SJSA1 (cell line): ENCODE measurements around the gene LUZP1. TPM values are rescaled to one million over a fixed set of nuclear protein-coding genes. Genes with fewer than 3 reads are reported as not detected.
A peak's percentile ranks its signal among the peaks of the same experiment; 100 is the strongest.

Experiments
- DNase-seq, 2 experiments: peaks; one replicate each; pipeline ENCODE4 v3.0.0-alpha.2; 2015 to 2020; ENCODE audit warnings: low spot score in 2 of 2, low read depth in 1 of 2
- H3K27ac ChIP-seq: fragments of 250-450 bp; sonication (Bioruptor Pico); 2 replicates; pipeline ENCODE4 v1.5.1; 2020; ENCODE audit warnings: mild to moderate bottlenecking, moderate library complexity
- H3K27me3 ChIP-seq: fragments of 250-450 bp; sonication (Bioruptor Pico); replicated peaks from 2 replicates; pipeline ENCODE4 v1.5.1; 2020; ENCODE audit warnings: mild to moderate bottlenecking, moderate library complexity
- H3K36me3 ChIP-seq: fragments of 250-450 bp; sonication (Bioruptor Pico); 2 replicates; pipeline ENCODE4 v1.5.1; 2020; ENCODE audit warnings: mild to moderate bottlenecking
- H3K4me1 ChIP-seq: fragments of 250-450 bp; sonication (Bioruptor Pico); replicated peaks from 2 replicates; pipeline ENCODE4 v1.6.1; 2021; ENCODE audit warnings: mild to moderate bottlenecking
- H3K4me3 ChIP-seq: fragments of 250-450 bp; sonication (Bioruptor Pico); 2 replicates; pipeline ENCODE4 v1.5.1; 2020; ENCODE audit warnings: mild to moderate bottlenecking
- H3K9me3 ChIP-seq: fragments of 250-450 bp; sonication (Bioruptor Pico); replicated peaks from 2 replicates; pipeline ENCODE4 v1.5.1; 2020; ENCODE audit warnings: mild to moderate bottlenecking
- total RNA-seq: library from RNA; depleted of rRNA; stranded (reverse); fragments of >200 nt; shearing (Covaris generic); gene quantifications from 2 replicates; pipeline ENCODE4 v1.2.3, GENCODE V29; 2014

The LUZP1 gene
- total RNA-seq, 1 experiment from 2014 or later = 47.4 TPM

DNA sequence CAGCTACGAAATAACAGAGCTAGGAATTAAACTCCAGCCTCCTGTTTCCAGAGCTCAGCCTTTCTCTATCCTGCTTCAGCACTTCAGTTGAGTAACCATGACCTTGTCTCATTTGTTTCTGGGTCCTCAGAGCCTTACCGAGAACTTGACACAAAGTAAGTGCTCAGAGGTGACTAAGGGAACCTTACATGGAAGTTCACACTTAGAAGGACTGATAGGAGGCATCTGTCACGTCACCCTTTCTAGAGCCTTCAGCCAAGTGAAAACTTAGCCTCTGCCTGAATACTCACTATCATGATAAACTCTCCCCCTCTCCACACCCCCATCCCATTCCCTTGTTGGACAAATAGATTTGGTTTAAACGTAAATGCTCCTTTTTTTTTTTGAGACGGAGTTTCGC lies 9.8 kb upstream of the LUZP1 start:
- no peak overlapping the region for H3K4me3 ChIP-seq
- peak overlapping the region; percentile 90 for H3K27ac ChIP-seq
- peaks cover 16% of the 10 kb centered on the region for H3K4me1 ChIP-seq
- H3K27me3 ChIP-seq = no peaks in the 10 kb centered on the region
- DNase-seq = no peak
- no peaks in the 10 kb centered on the region; the same call in 1 of the 2 replicates for H3K9me3 ChIP-seq
- no peaks in the 10 kb centered on the region for H3K36me3 ChIP-seq

DNA sequence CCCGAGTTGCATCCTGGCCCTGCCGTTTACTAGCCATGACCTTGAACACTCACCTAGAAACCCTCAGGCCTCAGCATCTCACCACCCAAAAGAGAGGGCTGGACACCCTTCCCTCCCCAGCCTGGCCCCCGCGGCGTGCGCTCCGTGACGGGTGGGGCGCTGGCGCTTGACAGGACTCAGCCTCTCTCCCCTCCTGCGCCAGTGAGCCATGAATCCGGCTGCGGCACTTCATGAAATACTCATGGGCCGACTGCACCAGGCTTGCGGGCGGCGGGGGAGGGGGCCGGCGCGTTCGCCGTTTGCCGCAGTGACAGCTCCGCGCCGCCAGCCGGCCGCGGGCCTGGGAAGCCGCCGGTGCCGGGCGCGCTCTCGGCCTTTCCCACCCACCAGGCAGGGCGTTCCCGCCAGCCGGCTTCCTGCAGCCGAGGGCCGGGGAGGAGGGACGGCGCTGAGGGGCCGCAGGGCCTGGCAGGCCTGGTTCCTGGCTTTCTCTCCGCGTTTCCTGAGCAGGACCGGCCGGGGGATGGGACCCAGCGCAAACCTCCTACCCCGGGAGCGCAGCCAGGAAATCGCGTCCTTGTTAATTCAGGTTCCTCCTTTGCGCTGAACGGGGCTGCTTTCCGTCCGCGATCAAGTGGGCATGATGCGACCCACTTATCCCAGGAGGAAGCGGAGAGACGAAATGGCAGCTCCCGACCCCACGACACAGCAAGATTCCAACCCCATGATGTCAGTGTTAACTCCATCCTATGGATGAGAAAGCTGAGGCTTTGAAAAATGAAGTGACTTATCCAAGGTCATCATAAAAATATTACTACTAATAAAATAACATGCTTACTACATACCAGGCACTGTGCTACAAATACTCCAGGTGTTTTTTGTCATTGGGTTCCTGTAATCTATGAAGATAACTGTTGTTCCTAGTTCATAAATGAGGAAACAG lies 9.1 kb upstream of the LUZP1 start:
- Histone ChIP-seq H3K27me3 (no peaks in the 10 kb centered on the region), H3K36me3 (no peaks in the 10 kb centered on the region), H3K4me3 (peak overlapping the region; percentile 40), H3K9me3 (no peaks in the 10 kb centered on the region; the same call in 1 of the 2 replicates), H3K4me1 (peaks cover 16% of the 10 kb centered on the region), H3K27ac (peak overlapping the region; percentile 90)
- DNase-seq = peak; percentile 88 to 89

DNA sequence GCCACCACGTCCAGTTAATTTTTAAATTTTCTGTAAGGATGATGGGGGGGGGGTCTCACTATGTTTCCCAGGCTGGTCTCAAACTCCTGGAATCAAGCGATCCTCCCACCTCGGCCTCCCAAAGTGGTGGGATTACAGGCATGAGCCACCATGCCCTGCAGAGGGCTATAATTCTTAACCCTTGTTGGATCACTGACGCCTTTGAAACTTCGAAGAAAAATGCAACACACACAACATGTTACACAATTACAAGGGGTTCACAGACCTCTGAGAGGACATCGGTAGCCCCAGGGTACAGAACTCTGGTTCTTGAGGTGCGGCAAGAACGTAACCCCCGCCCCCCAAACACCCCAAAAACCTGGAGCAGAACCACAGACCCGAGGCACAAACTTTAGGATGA lies 8.4 kb upstream of the LUZP1 start:
- DNase-seq = no peak
- no peaks in the 10 kb centered on the region; the same call in 1 of the 2 replicates for H3K9me3 ChIP-seq
- no peaks in the 10 kb centered on the region for H3K27me3 ChIP-seq
- H3K27ac ChIP-seq = peak overlapping the region; percentile 90
- H3K36me3 ChIP-seq = no peaks in the 10 kb centered on the region
- H3K4me1 ChIP-seq = peaks cover 16% of the 10 kb centered on the region
- H3K4me3 ChIP-seq = peak overlapping the region; percentile 40

DNA sequence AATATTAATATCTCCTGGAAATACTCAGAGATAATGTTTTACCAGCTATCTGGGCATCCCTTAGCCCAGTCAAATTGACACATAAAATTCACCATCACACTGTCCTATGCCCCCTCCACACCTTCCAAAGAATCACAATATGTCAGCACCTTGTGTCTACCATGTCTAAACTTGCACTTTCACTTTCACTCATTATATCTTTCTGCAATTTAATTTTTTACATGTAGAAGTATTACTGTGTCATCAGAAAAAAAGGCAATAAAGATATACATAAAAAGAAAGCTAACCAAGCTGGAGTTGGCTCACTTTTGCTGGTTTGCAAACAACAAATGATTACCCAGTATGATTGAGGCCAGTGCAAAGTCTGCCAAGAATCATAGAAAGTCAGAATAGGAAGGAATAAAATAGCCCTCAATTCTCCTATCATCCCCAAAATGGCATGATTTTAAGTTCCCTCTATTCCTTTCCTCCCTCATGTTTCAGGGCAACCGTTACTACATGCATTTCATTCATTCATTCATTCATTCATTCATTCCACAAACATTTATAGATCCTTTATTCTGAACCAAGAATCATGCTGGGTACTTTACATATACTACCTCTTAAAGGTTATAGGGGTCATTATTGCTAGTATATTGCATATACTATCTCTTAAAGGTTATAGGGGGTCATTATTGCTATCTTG lies 5.9 kb upstream of the LUZP1 start:
- DNase-seq = no peak
- Histone ChIP-seq H3K27me3 (no peaks in the 10 kb centered on the region), H3K4me1 (peaks cover 16% of the 10 kb centered on the region), H3K9me3 (no peaks in the 10 kb centered on the region; the same call in 1 of the 2 replicates), H3K4me3 (no peak overlapping the region), H3K36me3 (no peaks in the 10 kb centered on the region), H3K27ac (no peak overlapping the region)

DNA sequence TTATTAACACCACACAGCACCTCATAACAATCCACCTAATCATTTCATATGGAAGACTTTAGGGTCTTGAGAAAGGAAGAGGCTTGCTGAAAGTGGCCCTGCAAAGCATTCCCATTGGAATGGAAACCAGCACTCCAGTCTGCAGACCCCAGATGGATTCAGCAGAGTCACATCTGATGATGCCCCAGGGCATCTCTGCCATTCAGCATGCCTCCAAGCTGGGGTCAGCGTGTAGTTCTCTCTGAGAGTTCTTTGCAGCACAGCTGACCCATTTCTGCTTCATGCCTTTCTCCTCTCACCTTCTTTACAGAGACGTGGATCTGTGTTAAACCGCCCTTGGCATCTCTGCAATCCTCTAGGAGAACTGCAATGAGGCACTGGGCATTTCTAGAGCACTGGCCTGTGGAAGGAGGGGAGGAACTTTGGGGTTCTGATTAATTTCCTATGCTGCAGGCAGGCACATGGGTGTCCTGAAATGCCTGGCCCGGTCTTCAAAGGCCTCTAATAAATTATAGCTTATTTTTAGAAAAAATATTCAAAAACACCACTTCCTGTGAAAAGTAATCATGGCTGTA lies 2.6 kb upstream of the LUZP1 start:
- no peak for DNase-seq
- peaks cover 12% of the 10 kb centered on the region for H3K4me1 ChIP-seq
- H3K36me3 ChIP-seq = no peaks in the 10 kb centered on the region; the same call in 1 of the 2 replicates
- no peak overlapping the region for H3K4me3 ChIP-seq
- no peaks in the 10 kb centered on the region for H3K9me3 ChIP-seq
- H3K27ac ChIP-seq = no peak overlapping the region
- H3K27me3 ChIP-seq = no peaks in the 10 kb centered on the region

DNA sequence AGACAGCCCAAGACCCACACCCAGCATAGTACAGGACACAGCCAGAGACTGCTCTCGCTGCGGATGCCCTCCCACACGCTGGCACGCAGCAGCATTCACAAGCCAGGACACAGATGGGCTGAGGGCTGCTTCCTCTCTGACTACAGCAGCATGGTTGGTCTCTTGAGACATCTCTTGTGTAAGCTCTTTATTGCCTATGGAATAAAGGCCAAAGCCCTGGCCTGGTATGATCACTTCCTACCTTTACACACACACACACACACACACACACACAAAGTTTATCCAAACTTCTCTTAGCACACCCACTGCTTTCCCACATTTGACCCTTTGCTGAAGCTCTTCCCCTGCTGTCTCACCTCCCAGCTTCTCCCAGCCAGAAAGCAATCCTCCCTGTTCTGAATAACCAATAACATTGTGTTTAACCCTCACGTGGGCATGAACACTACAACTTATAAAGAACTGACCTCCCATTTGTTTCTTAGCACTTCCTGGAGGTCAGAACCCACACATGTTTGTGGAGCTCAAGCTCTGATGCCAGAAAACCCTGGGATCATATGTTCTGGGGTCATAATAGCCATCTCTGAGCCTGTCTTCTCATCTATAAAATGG lies 1.2 kb upstream of the LUZP1 start:
- DNase-seq = no peak
- H3K36me3 ChIP-seq = no peaks in the 10 kb centered on the region; the same call in 1 of the 2 replicates
- H3K4me1 ChIP-seq = peaks cover 22% of the 10 kb centered on the region
- no peaks in the 10 kb centered on the region for H3K9me3 ChIP-seq
- no peak overlapping the region for H3K4me3 ChIP-seq
- H3K27ac ChIP-seq = no peak overlapping the region
- no peaks in the 10 kb centered on the region for H3K27me3 ChIP-seq

DNA sequence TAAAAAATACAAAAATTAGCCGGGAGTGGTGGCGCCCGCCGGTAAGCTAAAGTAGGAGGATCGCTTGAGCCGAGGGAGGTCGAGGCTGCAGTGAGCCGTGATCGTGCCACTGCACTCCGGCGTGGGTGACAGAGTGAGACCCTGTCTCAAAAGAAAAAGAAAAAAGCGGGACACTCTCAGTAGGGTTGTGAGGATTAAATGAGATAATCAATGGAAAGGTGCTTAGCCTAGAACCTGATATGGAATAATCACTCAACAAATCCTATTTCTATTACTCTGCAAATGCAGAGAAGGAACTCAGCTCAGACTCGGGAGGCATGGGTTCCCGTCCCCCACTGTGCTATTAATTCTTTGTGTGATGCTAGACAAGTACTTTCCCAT lies 529 bp upstream of the LUZP1 start:
- no peak overlapping the region for H3K4me3 ChIP-seq

DNA sequence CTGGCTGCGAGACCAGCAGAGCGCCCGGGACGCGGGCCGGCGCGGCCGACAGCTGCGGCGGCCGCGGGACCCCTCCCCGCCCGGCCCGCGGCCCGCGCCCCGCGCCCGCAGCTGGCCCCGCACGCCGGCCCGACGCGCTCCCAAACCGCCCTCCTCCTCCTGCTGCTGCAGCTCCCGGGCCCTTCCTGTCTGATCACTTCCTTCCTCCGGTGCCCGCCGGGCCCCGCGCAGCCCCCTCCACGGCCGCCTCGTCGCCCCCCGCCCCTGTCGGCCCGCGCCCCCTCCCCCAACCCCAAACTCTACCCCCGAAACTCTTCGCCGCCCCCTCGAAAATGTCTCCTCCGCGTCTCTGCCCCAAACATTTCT lies 594 bp downstream of the LUZP1 start:
- Histone ChIP-seq H3K27me3 (no peaks in the 10 kb centered on the region), H3K4me3 (peak overlapping the region; percentile 65), H3K4me1 (peaks cover 22% of the 10 kb centered on the region), H3K9me3 (no peaks in the 10 kb centered on the region), H3K36me3 (peaks cover 4% of the 10 kb centered on the region; the same call in 1 of the 2 replicates), H3K27ac (peak overlapping the region; percentile 77)
- no peak for DNase-seq

More for the DNA sequence above, 529 bp upstream of the LUZP1 start:
- Histone ChIP-seq H3K9me3 (no peaks in the 10 kb centered on the region), H3K4me1 (peaks cover 22% of the 10 kb centered on the region), H3K27ac (no peak overlapping the region), H3K36me3 (no peaks in the 10 kb centered on the region; the same call in 1 of the 2 replicates), H3K27me3 (no peaks in the 10 kb centered on the region)
- DNase-seq = no peak

DNA sequence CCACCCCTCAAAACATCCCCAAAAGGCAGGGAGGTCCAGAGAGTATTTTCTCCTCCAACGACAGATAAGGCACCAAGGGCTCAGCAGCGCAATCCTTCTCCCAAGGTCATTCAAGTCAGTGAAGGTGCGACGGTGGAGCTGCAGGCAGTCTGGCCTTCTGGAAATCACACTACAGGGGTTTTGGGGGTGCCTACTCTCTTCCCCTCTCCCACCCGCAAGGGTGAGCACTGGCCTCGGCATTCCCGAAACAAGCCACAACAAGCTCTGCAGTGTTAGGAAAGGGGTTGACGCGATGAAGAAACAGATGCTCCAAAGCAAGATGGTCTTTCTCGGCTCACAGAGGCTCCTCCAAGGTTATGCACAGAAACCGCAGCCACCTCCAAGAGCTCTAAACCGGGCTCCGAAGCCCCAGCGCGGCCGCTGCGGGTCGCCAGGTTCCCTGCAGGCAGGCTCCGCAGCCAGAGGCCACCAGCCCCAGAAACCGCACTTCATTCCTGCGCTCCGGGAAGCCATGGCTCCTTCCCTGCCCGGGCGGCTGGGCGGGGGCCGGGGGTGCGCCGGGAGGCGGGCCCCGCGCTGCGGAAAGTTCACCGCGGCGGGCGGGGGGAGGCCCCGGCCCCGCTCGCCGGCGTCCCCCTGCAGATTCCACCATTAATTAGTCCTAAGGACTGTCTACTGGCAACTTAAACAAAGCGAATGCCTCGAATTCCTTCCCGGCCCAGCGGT lies 1.1 kb downstream of the LUZP1 start:
- no peaks in the 10 kb centered on the region for H3K9me3 ChIP-seq
- peak overlapping the region; percentile 65 for H3K4me3 ChIP-seq
- peak overlapping the region; percentile 47 for H3K27ac ChIP-seq
- peaks cover 22% of the 10 kb centered on the region for H3K4me1 ChIP-seq
- H3K36me3 ChIP-seq = peaks cover 4% of the 10 kb centered on the region; the same call in 1 of the 2 replicates
- DNase-seq = peak; percentile 64 to 78
- no peaks in the 10 kb centered on the region for H3K27me3 ChIP-seq

DNA sequence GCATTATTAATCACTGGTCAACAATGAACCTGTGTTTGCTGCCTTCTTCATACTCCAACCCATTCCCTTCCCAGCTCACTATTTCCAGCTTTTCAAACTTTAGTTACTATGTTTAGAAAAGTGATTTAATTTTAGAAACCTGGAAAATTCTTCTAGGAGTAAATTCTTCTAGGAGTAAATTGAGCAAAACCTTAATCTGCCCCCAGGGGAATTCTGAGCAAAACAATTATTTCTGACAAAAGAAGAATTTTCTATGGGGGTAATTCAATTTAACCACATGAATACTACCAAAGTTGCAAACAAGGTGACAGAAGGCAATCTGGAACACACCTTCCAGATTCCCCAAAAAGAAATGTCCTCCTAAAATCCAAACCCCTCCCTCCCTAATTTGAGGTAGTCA lies 1.8 kb downstream of the LUZP1 start:
- no peaks in the 10 kb centered on the region for H3K9me3 ChIP-seq
- no peak overlapping the region; the same call in 1 of the 2 replicates for H3K27ac ChIP-seq
- peaks cover 4% of the 10 kb centered on the region; the same call in 1 of the 2 replicates for H3K36me3 ChIP-seq
- DNase-seq = no peak
- peaks cover 22% of the 10 kb centered on the region for H3K4me1 ChIP-seq
- peak overlapping the region; percentile 65 for H3K4me3 ChIP-seq
- no peaks in the 10 kb centered on the region for H3K27me3 ChIP-seq

DNA sequence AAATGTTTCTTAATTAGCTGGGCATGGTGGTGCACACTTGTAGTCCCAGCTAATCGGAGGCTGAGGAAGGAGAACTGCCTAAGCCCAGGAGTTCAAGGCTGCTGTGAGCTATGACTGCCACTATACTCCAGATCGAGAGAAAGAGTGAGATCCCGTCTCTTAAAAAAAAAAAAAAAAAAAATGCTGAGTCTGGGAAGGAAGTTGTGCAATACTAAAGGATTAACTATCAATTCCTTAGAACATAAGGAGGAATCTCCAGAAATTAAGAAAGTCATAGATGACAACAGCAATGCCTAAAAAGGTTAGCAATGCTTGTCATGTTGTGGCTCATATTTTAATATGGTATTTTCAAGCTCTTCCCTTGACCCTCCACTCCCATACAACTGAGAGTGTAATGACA lies 5.3 kb downstream of the LUZP1 start:
- Histone ChIP-seq H3K4me1 (peaks cover 22% of the 10 kb centered on the region), H3K4me3 (no peak overlapping the region), H3K9me3 (no peaks in the 10 kb centered on the region), H3K27ac (no peak overlapping the region), H3K36me3 (peaks cover 9% of the 10 kb centered on the region; the same call in 1 of the 2 replicates), H3K27me3 (no peaks in the 10 kb centered on the region)
- no peak for DNase-seq

DNA sequence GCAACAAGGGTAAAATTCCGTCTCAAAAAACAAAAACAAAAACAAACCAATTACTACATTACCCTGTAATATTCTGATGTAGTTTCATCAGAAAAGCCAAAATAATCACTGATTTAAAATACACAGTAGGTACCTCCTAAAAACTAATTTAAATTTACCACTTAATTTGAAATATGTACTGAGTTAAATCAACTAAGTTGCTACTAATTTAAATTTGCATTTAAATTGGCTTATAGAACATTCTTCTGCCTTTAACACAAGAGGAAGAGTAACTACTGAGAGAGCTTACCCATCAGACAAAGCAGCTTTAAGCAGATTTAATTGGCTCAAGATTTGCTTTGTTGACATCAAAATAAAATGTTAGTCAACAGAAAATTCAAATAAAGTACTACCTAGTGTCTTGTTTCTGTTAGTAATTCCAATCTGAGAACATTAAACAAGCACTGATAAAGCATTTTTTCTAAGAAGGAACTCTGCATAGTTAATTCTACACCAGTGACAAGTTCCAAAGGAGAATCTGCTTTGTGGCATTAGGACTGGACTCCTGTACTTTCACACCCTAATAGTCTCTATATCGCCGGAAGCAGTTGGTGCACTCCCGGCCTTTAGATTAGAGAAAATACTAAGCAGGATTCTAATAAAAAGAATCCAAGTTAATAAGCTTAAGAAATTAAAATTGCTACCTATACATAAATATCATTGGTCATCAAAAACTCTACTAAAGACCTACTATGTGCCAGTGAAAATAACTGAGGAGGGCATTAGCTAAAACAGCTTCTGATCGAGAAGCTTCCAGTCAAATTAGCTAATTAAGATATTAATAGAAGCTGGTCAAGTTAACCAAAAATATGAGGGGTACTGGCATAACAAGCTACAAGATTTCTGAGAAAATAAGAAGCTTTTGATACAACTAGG lies 8.4 kb downstream of the LUZP1 start:
- no peaks in the 10 kb centered on the region for H3K9me3 ChIP-seq
- no peak overlapping the region for H3K27ac ChIP-seq
- no peak for DNase-seq

More for the DNA sequence above, 8.4 kb downstream of the LUZP1 start:
- Histone ChIP-seq H3K36me3 (peaks cover 12% of the 10 kb centered on the region; the same call in 1 of the 2 replicates), H3K4me1 (peaks cover 3% of the 10 kb centered on the region; the same call in 1 of the 2 replicates), H3K4me3 (no peak overlapping the region), H3K27me3 (no peaks in the 10 kb centered on the region)
